Right lung (tissue), 5 donors: Measurements from ENCODE around the gene KRTAP10-3. TPM values are rescaled to one million over a fixed set of nuclear protein-coding genes. Genes with fewer than 3 reads are reported as not detected.

Experiments
- DNase-seq, 2 donors: peaks; one replicate each; pipeline ENCODE4 v3.0.0-alpha.2; 2013
- polyA plus RNA-seq, 5 donors: library from polyadenylated mRNA; unstranded; fragments of 120-200 nt; gene quantifications; one replicate each; pipeline versions ENCODE4 v1.2.1 to v1.2.3, GENCODE V29; 2013; ENCODE audit warnings: inconsistent platforms in 1 of 5, low replicate concordance in 1 of 5; ENCODE audit not compliant: insufficient read length in 5 of 5, insufficient read depth in 1 of 5

The KRTAP10-3 gene
- polyA plus RNA-seq, 5 donors = not detected

- no peak for DNase-seq
Observed at GRCh38 chr21:44519346-44520325, 39.0 kb downstream of the KRTAP10-3 start.

DNA sequence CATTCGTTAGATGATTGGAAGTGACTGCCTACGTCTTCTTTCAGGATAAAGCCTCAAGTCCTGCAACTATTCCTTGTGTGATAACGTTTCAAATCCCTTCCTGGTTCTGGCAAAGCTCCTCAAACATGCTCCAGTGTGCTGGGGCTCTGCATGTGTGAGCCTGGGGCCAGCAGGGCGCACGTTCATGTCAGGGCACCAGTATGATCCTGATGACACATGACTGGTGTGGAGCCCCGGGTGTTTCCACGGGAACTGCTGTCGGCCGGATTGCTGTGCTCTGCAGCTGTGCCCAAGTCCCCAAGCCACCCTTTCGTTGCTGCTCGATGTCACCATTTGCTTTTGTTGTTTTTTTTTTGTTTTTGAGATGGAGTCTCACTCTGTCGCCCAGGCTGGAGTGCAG is 39.9 kb downstream of the KRTAP10-3 start:
- no peak for DNase-seq

DNA sequence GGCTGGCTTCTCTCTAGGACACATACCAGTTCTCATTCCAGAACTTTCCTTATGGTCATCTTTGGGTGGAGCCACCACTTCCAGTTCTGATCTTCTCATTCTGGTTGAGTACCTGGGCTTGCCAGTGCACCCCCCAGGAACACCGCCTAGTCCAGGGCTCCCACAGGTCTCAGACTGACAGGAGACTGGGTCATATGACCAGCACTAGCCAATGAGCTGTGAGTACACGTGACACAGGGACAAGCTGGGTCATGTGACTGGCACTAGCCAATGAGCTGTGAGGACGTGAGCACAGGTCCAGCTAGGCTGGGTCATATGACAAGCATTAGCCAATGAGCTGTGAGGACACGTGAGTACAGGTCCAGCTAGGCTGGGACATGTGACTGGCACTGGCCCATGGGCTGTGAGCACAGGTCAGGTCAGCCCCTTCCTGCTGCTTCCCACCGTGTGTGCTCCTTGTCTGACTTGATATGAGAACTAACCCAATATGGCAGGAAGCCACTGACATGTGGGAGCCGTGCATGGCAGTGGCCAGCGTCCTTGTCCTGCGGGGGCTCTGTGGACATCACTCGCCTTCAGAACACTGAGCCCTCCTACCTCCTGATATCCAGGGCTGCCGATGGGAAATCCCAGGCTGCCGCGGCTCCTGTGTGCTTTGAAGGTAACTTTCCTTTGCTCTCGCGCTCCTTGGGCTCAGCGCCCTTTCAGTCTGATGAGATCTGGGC is 41.3 kb downstream of the KRTAP10-3 start:
- no peak for DNase-seq

- no peak for DNase-seq
Observed at GRCh38 chr21:44516828-44517174, 41.8 kb downstream of the KRTAP10-3 start.

GRCh38 chr21:44516342-44516741 is 42.3 kb downstream of the KRTAP10-3 start:
- no peak for DNase-seq

DNA sequence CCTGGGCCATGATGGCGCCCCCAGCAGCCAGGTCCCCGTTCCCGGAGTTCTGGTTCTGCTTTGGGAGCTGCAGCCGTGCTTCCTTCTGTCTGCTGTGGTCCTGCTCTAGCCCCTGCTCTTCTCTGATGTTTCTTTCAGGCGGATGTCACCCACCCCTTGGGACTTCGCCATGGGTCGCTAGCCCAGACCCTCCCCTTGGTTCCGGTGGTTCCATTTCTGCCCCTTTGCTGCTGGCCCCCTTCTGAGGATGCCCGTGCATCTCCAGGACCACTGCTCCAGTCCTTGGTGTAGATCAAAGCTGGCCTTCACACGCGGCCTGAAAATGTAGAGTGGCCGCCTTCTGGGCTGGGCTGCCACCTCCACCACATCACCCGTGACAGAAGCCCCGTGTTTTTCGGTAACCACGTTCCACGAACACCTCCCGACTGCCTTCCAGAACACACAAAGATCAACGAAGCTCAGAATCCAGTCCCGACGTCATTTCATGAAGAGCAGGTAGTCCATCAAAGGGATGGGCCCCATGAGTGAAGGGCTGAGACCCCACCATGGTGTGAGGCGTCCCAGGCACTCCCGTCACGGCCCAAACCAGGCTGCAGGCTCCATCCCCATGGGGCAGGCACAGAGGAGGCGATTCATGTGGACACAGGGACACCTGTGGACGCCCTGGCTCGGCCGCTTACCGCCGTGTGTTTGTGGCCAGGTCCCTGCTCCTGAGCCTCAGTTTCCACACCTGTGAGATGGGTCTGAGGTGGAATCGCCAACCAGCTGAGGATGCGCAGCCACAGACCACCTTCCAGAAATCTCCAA is 43.0 kb downstream of the KRTAP10-3 start:
- no peak for DNase-seq

- no peak for DNase-seq
Observed at GRCh38 chr21:44514746-44515358, 43.7 kb downstream of the KRTAP10-3 start.

DNA sequence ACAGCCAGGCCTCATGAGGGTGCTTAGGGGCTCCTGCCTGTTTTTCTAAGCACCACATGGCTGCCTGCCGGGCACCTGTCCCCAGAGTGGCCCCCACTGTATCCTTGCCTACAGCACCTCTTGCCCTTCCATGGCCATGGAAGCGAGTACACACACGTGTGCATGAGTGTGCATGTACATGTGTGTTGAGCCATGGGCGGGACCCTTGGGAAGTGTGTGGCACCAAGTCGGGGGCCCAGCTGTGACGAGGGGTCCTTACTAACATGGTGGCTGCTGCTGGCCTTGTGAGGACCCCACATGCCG is 44.4 kb downstream of the KRTAP10-3 start:
- no peak for DNase-seq

DNA sequence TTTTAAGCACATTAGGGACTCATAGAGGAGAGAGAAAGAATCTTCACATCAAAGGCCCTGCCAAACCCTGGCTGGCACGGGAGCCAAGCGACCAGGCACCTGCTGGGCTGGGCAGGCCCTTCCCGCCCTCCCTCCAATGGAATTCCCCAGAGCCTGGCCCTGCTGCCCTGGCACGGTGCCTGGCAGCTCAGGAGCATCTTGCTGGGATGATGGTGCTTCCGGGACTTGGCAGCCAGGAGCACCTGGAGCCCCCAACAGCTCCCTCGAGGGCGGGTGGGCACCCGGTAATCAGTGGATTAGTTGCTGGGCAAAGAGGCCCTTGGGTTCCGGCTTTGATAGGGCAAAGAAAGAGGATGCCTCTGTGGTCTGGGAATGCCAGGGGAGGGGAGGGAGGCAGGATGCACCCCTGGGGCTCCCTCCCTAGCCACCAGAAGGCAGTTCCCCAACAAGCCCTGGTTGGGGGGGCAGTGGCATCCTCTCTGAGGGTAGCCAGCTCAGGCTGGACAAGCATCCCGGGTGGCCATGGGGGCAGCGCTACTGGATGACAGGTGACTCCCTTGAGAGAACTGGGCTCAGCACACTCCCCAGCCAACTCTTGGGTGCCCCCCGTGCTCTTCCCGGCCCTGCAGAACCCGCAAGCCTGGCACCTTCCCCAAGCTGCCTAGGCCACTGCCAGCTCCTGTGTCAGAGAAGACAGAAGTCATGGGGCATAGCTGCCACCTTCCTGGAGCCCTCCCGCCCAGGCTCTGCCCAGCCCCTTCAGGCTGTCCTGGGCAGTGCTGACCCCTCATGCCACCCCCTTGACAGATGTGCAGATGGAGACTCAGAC is 45.0 kb downstream of the KRTAP10-3 start:
- DNase-seq = no peak

DNA sequence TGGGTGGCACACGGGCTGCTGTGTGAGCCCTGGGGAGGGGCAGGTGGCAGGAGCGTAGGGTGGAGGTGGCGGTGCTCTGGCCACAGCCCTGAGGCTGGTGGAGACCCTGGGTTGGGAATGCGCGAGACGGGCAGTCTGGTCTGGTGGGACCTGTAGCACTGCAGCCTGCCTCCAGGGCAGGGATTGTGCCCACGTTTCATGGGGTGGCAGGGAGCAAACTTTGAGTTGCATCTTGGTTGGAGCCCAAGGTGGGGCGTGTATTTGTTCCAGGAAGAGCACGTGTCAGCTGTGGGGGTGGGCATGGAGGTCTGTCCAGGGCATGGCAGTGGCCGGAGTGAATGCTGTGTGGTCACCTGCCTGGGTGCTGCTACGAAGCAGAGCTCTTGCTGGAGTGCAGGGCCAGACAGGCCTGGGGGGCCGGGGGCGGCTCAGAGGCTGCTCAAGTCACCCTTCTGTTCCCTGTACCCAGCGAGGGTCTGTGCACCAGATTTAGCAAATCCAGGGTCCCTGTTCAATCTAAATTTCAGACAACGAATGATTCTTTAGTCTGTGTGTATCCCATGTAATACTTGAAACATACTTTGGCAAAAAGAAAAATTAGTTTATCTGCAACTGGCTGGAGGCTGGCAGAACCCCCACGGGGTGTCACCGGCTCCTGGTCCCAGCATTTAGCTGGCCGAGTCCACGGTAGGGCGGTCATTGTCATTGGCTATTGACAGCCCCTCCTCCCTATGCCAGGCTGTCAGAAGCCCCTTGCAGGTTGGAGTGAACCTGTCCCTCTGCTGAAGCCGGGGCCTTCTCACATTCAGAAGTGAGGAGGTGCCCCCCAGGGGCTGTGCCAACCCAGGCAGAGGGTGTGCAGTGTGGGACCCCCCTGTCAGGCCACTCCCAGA is 45.9 kb downstream of the KRTAP10-3 start:
- no peak for DNase-seq

DNA sequence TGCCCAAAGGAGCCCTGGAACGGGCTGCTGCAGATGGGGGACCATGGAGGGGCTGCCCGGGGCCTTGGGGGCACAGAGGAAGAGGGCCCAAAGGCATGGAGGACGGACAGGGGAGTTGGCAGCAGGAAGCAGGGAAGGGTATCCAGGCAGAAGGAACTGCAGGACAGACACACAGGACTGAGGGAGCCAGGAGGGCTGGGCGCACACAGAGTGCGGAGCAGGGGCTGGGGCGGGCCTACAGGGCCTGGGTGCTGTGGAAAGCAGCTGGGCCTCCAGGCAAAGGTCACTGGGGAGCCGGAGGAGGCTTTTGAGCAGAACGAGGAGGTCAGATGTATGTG is 46.7 kb downstream of the KRTAP10-3 start:
- no peak for DNase-seq

- DNase-seq = no peak
Observed at GRCh38 chr21:44511219-44511937, 47.2 kb downstream of the KRTAP10-3 start.

DNA sequence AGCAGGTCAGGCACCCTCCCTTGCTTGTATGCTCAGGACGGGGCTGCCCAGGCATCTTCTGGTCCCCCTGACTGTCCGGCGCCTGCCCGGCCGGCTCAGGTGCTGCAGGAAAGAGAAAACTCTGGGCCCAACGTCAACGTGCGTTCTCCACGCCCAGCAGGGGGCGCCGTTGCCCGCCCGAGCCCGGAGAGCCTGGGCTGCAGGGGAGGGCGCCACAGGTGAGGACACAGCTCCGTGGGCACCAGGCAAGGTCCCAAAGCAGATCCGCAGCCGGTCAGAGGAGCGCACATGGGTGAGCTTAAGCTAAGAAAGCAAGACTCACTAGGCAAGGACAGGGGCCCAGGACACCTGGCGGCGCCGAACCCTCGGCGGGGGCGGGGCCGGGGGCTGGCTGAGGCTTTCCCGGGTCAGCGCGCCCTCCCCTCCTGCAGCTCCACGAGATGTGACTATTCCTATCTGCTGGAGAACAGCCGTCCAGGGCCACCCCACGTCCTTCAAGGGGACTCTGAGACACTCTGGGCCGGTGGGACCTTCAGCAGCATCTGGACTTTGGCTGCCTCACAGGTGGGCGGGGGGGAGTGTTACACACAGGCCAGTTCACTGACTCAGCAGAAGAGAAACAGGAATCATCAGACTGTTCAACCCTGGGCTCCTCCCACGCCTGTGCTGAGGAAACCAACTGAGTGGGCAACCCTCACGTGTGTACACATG is 47.9 kb downstream of the KRTAP10-3 start:
- DNase-seq = peak in 1 of 2 donors; percentile 39

GRCh38 chr21:44510109-44510507 is 48.5 kb downstream of the KRTAP10-3 start:
- no peak for DNase-seq

DNA sequence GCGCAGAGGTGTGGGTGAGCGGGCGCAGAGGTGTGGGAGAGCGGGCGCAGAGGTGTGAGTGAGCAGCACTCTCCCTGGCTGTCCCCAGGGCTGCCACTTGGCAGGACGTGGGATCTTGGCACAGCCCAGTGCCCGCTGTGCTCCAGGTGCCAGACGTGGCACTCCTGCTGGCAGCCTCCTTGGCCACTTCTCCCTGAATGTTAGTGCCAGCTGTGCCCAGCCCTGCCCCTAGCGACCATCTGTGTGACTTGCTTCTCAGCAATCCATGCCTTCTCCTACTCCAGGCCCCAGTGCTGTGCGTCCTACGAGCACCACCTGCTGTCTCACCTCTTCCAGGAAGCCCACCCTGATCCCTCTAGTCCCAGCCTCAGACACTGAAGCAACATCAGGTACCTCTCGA is 49.1 kb downstream of the KRTAP10-3 start:
- DNase-seq = no peak

DNA sequence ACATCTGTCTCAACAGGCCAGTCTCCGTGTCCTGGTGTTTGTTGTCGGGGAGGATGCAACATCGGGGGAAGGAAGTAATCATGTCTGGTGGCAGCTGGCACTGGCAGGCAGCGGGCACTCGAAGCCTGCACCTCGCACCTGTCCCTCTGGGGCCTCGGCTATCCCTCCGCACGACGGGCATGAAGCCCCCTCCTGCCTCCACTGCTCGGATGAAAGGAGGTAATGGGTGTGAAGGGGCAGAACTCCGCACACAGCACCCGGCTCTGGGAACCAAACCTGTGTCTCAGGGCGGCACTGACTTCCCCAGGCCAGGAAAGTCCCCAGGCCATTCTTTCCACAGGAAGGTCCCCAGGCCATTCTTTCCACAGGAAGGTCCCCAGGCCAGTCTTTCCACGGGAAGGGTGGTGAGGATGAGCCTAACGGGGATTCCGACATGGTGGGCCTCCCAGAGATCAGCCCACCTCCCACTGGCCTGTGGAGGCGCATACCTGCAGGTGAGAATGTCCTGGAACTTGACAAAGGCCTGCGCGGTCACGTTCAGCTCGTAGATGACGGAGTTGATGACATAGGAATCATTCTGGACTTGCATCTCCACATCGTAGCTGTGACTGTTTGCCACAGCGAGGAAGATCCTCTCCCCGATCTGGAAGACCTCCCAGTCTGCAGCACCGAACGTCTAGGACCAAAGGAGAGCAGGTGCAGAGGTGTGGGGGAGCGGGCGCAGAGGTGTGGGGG is 49.7 kb downstream of the KRTAP10-3 start:
- DNase-seq = no peak

- DNase-seq = no peak
Observed at GRCh38 chr21:44508426-44508710, 50.2 kb downstream of the KRTAP10-3 start.
